ENCODE data around the gene CREB3L2.

DNA sequence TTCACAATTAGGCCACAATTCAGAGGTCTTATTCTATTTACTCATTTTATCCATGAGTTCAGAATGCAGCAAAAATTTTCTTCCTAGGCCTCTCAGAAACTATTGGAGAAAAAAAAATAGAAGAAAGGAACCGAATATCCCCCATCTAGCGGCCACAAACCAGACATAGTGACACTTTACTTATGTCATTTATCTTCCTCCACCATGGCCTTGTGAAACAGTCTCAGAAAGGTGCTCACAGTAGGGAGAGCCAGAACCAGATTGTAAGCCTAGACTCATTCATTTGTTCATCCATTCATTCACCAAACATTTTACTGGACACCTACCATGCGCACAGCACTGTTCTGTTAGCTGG is 16.0 kb downstream of the CREB3L2 start:
- TF ChIP-seq, protein P1, sequence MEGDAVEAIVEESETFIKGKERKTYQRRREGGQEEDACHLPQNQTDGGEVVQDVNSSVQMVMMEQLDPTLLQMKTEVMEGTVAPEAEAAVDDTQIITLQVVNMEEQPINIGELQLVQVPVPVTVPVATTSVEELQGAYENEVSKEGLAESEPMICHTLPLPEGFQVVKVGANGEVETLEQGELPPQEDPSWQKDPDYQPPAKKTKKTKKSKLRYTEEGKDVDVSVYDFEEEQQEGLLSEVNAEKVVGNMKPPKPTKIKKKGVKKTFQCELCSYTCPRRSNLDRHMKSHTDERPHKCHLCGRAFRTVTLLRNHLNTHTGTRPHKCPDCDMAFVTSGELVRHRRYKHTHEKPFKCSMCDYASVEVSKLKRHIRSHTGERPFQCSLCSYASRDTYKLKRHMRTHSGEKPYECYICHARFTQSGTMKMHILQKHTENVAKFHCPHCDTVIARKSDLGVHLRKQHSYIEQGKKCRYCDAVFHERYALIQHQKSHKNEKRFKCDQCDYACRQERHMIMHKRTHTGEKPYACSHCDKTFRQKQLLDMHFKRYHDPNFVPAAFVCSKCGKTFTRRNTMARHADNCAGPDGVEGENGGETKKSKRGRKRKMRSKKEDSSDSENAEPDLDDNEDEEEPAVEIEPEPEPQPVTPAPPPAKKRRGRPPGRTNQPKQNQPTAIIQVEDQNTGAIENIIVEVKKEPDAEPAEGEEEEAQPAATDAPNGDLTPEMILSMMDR (IDR thresholded peaks at IDR 0.05): no peak
- no peak for TF ChIP-seq POLR2A (IDR thresholded peaks at IDR 0.05)

Measured in lower leg skin (tissue), 3 donors.